A549 (cell line): Measurements from ENCODE around the gene KDM4B.

Source experiments
- CBX8 ChIP-seq: fragments of 200-600 bp; sonication (generic); IDR thresholded peaks from 2 replicates; pipeline ENCODE4 v1.6.1; 2016
- NFE2L2 ChIP-seq: fragments of 150-350 bp; conservative IDR thresholded peaks from 2 replicates; pipeline ENCODE4 v1.6.1; 2014; ENCODE audit warnings: low read length
- PHF8 ChIP-seq: fragments of 200-600 bp; sonication (generic); IDR thresholded peaks from 2 replicates; pipeline ENCODE4 v1.6.1; 2016; ENCODE audit warnings: low read depth, mild to moderate bottlenecking, antibody characterized with exemption, moderate library complexity, borderline replicate concordance
- POLR2A ChIP-seq: IDR thresholded peaks from 2 replicates; pipeline ENCODE4 v1.6.1; 2012; ENCODE audit warnings: mild to moderate bottlenecking, low read length
- ZSCAN20 ChIP-seq: fragments of 250-450 bp; sonication (Bioruptor Pico); IDR thresholded peaks from 2 replicates; pipeline ENCODE4 v1.8.0; 2022; ENCODE audit warnings: mild to moderate bottlenecking, moderate library complexity
- TF ChIP-seq, protein P1 (sequence below): fragments of >200 bp; sonication (Bioruptor Twin); formaldehyde crosslinking; IDR thresholded peaks from 3 replicates; pipeline ENCODE4 v1.5.1; 2016
- TF ChIP-seq, protein P2 (sequence below): IDR thresholded peaks from 2 replicates; pipeline ENCODE4 v1.6.1; 2012

DNA sequence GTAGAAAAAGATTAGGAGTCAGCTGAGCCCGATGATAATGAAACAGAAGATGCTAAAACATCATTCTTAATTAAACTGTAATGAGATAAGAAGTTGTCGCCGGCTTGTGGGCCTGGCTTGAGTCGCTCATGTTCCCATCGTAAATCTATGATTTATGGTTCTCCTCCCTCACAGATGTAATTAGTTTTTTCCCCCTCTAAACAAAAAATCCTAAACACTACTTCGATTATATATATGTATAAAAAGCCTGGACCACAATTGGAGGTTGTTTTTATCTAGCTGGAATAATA lies 220.3 kb downstream of the KDM4B start:
- TF ChIP-seq POLR2A (no peak), ZSCAN20 (CRISPR knock-in tag) (no peak), NFE2L2 (no peak), CBX8 (no peak), PHF8 (no peak)
- TF ChIP-seq, protein P1, sequence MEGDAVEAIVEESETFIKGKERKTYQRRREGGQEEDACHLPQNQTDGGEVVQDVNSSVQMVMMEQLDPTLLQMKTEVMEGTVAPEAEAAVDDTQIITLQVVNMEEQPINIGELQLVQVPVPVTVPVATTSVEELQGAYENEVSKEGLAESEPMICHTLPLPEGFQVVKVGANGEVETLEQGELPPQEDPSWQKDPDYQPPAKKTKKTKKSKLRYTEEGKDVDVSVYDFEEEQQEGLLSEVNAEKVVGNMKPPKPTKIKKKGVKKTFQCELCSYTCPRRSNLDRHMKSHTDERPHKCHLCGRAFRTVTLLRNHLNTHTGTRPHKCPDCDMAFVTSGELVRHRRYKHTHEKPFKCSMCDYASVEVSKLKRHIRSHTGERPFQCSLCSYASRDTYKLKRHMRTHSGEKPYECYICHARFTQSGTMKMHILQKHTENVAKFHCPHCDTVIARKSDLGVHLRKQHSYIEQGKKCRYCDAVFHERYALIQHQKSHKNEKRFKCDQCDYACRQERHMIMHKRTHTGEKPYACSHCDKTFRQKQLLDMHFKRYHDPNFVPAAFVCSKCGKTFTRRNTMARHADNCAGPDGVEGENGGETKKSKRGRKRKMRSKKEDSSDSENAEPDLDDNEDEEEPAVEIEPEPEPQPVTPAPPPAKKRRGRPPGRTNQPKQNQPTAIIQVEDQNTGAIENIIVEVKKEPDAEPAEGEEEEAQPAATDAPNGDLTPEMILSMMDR, result no peak
- TF ChIP-seq, protein P2, sequence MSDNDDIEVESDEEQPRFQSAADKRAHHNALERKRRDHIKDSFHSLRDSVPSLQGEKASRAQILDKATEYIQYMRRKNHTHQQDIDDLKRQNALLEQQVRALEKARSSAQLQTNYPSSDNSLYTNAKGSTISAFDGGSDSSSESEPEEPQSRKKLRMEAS, result no peak
